ENCODE data around the gene FAHD1.
"Not testable (repeated sequence)": the region's sequence is repeated elsewhere in the genome, so short reads cannot be mapped to it uniquely, and the experiment has no call there.

Gene FAHD1

DNA sequence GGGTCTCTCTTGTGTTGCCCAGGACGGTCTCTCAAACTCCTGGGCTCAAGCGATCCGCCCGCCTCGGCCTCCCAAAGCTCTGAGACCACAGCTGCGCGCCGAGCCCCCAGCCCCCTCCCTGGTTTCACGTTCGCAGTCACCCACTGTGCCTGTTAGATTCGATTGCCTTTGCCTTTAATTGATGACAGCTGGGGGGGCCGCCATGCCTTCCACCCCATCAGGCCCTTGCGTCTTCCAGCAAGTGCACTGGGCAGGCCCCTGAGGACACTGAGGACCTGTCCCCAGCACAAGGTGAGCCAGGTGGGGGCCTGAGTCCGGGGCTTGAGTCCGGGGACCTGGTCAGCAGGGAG lies 36.8 kb upstream of the FAHD1 start:
- no peak for FAIRE-seq

DNA sequence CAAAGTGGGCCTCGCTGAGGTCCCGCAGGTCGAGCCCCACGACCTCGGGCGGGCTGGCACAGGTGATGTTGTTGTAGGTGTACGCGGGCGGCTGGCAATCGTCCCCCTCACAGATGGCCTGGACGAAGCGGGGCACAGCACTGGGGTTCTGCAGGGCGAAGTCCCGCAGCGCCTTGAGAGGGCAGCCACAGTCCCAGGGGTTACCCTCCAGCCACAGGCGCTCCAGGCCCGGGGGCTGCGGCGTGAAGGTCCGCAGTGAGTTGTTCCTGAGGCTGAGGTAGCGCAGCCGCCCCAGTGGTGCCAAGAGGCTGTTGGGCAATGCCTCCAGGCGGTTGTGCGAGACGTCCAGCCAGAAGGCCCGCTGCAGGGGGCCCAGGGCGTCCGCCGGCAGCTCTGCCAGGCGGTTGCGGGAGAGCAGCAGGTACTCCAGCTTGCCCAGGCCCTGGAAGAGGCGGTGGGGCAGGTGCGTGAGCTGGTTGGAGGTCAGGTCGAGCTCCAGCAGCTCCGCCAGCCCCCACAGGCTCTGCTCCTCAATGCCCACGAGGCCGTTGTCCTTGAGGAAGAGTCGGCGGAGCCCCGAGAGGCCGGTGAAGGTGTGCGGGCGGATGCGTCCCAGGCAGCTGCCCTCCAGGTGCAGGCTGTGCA lies 36.3 kb upstream of the FAHD1 start:
- FAIRE-seq: no peak

DNA sequence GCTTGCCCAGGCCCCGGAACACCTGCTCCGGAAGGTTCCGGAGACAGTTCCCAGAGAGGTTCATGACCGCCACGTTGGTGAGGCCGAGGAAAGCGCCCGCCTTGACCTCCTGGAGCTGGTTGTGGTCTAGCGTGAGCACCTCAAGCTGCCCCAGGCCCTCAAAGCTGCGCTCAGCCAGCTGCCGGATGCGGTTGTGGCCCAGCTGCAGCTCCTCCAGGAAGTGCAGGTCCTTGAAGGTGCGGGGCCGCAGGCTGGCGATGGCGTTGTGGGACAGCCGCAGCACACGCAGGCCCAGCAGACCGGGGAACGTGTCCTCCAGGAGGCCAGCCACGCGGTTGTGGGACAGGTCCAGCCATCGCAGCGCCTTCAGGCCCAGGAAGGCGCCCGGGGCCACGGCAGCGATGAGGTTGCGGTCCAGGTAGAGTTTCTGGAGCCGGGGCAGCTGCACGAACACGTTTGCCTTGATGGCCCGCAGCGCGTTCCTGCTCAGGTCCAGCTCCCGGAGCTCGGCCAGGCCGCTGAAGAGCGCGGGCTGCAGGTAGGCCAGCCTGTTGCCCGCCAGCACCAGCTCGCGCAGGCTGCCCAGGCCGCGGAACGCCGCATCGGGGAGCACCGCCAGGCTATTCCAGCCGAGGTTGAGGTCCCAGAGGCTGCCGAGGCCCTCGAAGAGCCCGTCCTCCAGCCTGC lies 35.6 kb upstream of the FAHD1 start:
- no peak for FAIRE-seq

DNA sequence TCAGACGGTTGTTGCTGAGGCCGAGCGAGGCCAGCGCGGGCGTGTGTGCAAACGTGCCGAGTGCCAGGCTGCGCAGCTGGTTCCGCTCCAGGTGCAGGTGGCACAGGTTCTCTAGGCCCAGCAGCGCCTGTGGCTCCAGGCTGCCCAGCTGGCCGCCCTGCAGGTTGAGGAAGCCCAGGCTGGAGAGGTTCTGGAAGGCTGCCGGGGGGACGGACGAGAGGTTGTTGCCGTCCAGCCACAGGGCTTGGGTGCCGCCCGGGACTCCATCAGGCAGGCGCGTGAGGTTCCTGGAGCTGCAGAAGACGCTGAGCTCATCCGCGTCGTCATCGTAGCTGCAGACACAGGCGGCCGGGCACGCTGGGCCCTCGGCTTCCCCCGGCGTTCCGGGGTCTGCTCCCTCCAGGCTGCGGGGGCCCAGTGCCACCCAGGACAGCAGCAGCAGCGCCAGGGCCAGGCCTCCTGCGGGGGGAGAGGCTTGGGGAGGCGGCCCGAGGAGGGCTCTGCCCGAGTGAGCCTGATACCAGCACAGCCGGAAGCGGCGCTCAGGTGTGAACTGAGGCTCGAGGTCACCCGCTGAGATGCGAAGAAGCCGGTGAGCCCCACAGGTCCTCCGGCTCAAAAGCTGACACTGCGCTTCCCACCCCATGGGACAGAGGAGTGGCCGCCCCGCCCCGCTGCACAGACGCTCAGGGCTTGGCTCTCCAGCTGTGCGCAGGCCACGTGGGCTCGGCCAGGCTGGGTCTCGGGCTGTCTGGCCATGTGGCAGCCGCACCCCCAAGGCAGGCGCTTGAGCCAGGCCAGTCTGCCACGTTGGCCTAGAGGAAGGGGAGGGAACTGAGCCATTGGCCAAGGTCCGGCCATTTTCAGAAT lies 34.8 kb upstream of the FAHD1 start:
- no peak for FAIRE-seq

DNA sequence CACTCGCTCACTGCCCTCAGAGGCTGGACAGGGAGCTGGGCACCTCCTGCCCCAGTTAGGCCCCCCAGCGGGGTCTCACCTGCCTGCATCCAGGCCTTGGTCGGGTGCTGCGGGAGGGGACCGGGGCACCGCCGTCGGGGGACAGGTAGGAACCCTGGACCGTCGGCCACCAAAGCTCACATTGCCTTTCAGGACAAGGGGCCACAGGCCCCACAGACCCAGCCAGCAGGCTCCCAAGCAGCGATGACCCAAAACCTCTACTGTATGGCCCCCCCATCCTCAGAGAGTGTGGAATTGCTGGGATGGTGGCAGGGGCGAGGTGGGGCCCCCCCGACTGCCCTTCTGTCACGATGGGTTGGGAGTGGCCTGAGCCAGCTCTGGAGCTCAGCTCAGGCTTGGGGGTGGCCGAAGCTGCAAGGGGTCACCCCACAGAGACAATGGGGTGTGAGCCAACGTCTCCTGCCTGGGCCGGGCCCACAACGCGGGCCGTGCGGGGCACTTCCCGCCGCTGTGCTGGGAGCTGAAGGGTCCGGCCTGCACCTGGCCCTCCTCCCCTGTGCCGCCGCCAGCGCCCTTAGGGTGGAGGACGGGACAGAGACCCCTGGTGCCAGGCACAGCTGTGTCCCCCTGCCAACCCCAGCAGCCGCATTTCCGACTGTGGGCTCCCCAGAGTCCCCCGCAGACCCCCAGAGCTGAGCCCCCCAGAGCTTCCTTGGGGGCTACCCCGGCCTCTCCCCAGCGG lies 34.0 kb upstream of the FAHD1 start:
- FAIRE-seq: no peak

DNA sequence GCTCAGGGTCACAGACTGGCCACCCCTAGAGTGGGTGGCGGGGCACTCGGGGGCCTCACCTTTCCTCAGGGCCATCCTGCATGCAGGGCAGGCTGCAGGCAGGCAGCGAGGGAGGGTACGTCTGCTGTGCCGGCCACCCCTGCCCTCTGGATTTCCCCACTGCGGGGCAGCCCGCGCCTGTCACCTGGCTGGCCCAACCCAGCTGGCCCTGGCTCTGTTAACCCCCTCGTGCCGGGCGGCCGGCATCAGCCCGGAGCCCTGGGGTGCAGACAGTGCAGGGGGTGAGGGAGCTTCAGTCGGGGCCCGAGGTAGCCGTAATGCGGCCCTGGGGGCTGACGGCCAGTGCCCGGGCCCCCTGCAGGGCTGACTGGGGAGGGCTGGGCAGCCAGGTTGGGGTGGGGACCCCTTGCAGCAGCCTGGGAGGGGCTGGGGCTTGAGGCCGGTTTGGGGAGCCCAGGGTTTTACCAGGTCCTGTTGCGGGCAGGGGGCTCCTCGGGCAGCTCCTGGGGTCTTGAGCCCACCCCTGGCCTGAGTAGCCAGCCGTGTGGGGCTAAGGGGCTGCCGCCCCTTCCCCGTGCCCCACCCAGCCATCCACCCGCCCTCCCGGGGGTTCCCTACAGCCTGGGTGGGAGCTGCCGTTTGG lies 33.3 kb upstream of the FAHD1 start, which contains the start of gene IGFALS:
Gene IGFALS (minus strand): TSS at position 128 of the 643 bp plus-strand sequence. CDS start 53 bp downstream, at position 75.
- no peak for FAIRE-seq

DNA sequence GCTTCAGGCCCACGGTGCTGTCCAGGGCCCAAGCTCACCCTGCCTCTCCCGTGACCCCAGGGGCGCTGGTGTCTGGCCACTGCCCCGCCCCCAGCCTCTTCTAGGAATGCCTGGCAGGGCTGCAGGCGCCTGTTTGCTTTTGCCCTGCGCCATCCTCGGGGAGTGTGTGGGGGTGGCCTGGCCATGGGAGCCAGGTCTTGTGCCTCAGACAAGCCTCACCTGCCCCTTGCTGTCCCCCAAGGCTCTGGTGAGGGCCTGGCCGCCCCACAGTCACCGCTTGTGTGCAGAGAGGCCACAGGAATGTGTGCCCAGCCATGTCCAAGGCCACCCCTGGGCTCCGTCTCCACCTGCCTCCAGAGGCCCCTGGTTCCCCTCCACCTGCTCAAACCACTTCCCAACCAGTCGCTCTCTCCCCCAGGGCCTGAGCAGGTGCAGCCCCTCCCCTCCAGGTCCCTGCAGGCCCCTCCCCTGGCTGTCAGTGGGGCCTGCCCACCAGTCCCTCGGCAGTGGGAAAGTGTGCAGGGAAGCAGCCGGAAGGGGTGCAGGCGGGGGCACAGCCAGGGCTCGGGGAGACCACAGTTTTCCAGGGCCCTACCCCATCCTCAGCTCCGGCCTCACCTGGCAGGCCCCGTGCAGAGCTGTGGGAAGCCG lies 32.7 kb upstream of the FAHD1 start:
- FAIRE-seq: no peak

DNA sequence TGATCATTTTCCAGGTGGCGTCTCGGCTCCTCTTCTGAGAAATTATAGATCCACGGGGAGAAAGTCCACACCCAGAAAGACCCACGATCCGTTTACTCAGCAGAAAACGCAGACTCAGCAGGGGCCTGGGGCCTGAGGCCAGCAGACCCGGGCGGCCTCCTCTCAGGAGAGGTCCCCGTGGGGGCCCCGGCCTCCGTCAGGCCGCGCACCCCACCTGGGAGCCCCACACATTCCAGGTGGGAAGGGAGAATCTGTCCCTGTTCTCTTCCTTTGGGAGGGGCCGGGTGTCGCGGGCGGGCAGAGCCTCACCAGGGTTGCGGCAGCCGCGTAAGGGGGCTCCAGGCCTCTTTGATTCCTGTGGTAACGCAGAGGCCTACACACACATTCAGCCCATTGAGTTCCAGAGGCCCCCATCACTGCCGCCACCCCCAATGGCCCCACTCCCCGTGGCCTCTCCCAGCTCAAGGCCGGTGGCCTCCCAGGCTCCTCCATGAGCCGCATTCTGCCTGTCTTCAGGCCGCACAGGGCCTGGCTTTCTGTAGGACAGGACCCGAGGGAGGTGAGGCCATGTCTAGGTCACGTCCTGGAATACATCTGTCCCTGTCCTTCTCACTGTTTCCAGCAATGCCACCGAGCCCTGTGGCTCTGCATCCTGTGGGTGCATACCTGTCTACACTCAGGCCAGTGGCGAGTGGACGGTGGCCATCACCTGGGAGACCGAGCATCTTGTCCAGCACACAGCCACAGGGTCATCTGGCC lies 31.9 kb upstream of the FAHD1 start:
- FAIRE-seq: no peak

DNA sequence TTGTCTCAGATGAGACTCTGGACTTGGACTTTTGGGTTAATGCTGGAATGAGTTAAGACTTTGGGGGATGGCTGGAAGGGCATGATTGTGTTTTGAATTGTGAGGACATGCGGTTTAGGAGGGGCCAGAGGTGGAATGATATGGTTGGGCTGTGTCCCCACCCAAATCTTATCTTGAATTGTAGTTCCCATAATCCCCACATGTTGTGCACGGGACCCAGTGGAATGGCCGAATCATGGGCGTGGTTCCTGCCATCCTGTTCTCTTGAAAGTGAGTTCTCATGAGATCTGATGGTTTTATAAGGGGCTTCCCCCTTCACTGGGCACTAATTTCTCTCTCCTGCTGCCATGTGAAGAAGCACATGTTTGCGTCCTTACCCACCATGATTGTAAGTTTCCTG lies 27.7 kb upstream of the FAHD1 start:
- FAIRE-seq: not testable (repeated sequence)

DNA sequence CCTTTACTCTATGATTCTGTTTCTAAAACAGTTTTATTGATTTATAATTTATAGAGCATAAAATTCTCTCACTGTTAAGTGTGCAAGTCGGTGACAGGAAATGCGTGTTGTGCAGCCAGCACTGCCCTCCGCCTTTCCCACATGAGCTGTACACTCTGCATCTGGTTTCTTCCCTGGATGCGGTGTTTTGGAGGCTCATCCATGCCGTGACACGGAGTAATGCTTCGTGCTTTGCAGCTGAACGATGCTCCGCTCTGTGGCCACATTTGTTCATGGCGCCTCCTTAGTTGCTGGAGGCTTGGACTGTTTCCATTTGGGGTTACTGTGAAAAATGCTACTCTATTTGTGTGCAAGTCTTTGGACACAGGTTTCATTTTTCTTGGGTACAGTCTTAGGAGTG lies 26.3 kb upstream of the FAHD1 start:
- FAIRE-seq: no peak

DNA sequence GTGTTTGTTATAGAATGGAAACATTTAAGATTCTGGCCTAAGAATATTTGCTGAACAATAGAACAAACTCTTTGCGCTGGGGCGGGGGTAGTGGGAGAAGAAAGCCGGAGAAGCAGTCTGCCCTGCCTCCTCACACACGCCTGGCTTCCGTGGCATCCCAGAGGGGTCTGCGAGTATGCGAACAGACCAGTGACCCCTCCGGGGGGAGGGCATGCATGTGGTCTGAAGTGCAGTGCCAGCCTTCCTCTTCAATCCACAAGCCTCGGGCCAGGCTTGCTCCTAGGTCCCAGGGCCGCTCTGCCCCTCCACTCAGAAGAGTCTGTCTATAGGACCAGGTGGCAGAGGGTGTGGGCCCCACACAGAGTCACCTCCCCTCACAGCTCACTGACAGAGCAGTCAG lies 19.4 kb upstream of the FAHD1 start:
- FAIRE-seq: no peak

DNA sequence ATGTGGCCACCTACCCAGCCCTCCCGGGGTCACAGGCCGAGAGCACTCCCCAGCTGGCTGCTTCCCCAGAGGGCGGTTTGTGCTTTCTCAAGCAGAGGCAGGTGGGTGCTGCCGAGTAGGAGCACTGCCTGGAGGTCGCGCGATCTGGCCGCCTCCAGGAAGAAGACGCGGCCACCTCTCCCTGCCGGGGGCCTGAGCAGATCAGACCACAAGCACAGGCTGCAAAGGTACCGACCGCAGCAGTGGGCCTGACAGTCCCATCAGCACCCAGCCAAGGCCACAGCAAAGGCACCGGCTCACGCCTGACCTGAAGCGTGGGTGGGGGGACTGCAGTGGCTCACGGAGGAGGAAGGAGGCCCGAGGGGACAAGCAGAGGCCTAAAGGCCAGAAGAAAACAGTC lies 18.3 kb upstream of the FAHD1 start:
- no peak for FAIRE-seq

DNA sequence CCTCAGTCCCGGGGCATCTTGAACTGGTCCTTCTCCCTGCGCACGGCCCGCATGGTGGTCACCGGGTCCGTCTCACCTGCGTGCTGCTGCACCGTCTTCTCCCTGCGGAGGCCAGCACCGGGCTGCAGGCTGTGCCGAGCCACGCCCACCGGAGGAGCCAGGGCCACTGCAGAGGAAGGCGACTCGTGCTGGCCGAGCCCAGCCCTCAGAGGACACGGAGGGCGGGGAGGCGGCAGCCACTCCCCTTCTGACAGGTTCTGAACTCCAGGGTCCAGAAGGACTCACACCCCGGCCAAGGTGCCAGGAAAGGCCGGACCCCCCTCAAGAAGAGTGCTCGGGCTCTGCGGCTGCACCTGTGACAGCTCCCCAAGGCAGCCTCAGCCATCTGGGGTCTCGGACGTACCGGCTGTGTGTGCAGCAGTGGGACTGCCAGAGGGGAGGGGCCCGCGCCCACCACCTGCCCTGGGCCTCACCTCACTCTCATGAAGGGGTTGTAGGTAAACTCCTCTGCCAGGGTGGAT lies 17.7 kb upstream of the FAHD1 start:
- FAIRE-seq: no peak

DNA sequence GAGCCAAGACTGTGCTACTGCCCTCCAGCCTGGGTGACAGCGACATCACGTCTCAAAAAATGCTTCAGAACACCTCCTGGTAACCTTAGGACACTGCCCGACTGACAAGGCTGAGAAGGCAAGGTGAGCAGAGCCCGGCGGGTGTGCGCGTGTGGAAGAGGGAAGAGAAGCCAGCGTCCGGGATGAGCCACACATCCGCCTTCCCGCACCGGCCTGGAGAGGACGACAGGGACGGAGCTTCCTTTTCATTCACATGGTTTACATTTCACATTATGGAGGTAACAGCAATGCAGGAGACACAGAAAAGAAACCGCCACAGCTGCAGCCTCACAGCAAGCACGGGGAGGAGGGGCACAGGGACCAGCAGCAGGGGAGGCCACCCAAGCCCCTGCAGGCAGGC lies 16.9 kb upstream of the FAHD1 start:
- FAIRE-seq: no peak

DNA sequence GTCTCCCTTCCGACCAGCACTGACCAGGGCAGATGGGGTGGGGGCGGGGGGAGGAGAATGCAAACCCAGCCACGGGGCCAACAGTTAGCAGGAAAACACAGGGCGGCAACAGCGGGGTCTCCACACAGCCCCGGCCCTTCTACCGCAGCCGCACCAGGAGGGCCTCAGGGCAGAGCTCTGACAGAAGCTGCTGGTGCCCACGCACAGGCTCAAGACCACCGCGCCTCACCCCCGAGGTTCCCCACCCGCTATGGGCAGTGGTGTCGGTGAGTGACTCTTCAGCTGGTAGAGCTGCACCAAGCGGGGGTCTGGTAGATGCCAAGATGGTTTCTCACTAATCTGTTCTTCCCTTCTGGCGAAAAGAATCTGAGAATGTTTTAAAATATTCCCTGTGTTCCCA lies 16.5 kb upstream of the FAHD1 start:
- no peak for FAIRE-seq

DNA sequence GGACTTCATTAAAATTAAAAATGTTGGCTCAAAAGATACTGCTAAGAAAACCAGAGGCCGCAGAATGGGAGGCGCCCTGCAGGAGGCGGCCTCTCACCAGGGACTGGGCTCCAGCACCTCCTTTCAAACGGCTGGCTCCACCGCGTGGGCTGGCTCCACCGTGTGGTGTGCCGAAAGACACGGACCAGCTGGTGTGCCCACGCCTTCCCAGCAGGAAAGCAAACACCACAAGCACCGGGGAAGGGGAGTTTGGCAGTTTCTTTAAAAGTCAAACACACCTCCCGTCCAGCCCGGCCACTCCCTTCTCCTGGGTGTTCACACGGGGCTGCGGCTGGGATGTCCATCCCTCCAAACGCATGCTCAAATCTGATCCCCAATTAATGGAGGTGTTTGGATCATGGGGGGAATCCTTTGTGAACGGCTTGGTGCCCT lies 14.3 kb upstream of the FAHD1 start:
- FAIRE-seq: no peak

DNA sequence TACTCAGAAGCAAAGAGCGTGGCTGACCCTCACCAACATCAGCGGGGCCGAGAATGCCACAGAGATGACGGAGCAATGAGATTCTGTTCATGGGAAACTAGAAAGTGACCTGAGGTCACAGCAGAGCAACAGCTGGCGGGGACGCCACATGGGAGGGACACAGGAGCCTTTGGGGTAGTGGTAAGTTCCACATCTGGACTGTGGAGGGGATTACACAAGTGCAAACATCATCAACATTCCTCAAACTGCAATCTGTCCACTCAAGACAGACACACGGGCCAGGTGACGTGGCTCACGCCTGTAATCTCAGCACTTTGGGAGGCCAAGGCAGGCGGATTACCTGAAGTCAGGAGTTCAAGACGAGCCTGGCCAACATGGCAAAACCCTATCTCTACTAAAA lies 11.5 kb upstream of the FAHD1 start:
- FAIRE-seq: no peak

DNA sequence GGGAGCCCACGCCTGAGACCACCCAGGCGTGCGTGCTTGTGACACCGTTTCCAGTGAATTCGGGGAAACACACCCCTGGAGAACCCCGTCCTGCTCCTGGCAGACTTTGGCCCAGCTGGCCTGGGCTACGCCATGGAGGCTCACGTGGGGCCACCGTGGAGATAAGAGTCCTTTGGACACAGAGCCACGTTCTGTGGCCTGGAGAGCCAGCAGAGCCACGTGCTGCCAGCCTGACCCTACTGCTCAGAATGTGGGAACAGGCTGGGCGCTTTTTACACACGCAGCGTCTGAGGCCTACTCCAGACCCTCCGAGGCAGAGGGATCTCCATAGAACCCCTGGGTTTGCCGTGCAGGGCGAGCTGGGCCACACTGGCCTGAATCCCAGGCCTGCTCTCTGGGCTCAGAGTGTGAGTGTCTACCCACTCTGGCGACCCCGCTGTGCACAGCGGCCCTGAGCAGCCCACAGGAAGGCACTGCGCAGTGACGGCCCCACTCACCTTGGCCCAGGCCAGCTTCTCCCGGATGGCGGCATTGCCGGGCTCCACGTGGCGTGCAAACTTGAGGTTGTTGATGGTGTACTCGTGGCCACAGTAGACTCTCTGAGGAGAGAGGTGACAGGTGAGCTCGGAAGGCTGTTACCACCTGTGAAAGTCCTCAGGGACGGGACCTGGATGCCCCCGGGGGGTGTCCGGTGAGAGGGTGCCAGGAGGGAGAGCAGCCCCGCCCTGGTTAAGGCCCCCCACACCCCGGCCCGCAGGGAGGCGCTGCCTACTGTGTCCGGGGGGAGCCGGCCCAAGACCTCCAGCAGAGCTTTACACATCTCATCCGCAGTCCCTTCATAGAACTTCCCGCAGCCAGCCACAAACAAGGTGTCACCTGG lies 10.4 kb upstream of the FAHD1 start:
- no peak for FAIRE-seq

DNA sequence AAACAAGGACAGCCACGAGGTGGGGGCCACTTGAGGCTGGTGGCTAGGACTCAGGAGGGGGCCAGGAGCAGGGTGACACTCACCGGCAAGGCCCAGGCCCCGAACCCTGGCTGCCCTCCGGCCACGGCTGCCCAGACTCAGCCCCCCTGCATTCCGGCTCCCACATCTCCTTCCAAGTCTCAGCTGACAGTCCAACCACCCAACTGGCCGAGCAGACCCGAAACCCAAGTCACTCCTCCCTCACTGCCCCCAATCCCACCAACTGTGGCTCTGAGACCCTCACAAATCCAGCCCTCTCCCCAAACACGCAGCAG lies 9.8 kb upstream of the FAHD1 start:
- FAIRE-seq: no peak

DNA sequence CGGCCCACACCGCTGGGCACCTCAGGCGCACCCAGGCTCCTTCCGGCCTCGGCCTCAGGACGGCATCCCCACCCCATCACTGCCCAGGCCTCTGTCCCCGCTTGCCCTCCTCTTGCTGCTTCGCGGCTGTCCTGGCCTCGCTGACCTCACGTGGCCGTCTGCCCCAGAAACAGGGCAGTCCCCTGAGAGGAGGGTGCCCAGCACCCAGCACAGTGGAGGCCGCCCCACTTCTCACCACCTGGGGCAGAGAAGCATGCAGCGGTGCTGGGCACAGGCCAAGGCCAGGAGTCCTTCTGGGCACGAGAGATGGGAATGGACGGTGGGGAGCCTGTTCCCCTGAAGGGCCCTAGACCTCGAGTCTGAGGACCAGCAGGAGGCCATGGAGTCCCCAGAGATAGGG lies 9.3 kb upstream of the FAHD1 start:
- FAIRE-seq: no peak
